H9 (cell line): ENCODE data around the gene CDH7. TPM values are rescaled to one million over a fixed set of nuclear protein-coding genes. Genes with fewer than 3 reads are reported as not detected.

Experiments
- DNase-seq: peaks from one replicate; pipeline ENCODE4 v3.0.0-alpha.2; 2017
- H2AFZ ChIP-seq: one replicate; pipeline ENCODE4 v1.6.1; 2013; ENCODE audit warnings: mild to moderate bottlenecking, low read length, control low read depth, moderate library complexity
- H2AK5ac ChIP-seq: 2 replicates; pipeline ENCODE4 v1.6.1; 2013; ENCODE audit warnings: low read length, control low read depth, mixed read lengths; ENCODE audit not compliant: insufficient read length
- H2BK120ac ChIP-seq: one replicate; pipeline ENCODE4 v1.6.1; 2013; ENCODE audit warnings: low read depth, mild to moderate bottlenecking, low read length, control low read depth, inconsistent platforms; ENCODE audit not compliant: poor library complexity, severe bottlenecking
- H2BK12ac ChIP-seq: 2 replicates; pipeline ENCODE4 v1.6.1; 2013; ENCODE audit warnings: low read length, control low read depth, mixed read lengths, low read depth; ENCODE audit not compliant: insufficient read length
- H2BK15ac ChIP-seq: 2 replicates; pipeline ENCODE4 v1.6.1; 2013; ENCODE audit warnings: low read depth, low read length, control low read depth
- H2BK20ac ChIP-seq: one replicate; pipeline ENCODE4 v1.6.1; 2013; ENCODE audit warnings: low read depth, mild to moderate bottlenecking, low read length, control low read depth, inconsistent platforms; ENCODE audit not compliant: poor library complexity, severe bottlenecking
- H2BK5ac ChIP-seq: 2 replicates; pipeline ENCODE4 v1.6.1; 2013; ENCODE audit warnings: low read length, control low read depth, mixed read lengths; ENCODE audit not compliant: insufficient read length
- H3K14ac ChIP-seq: 2 replicates; pipeline ENCODE4 v1.6.1; 2013; ENCODE audit warnings: low read length, control low read depth; ENCODE audit not compliant: insufficient read depth
- H3K18ac ChIP-seq: 2 replicates; pipeline ENCODE4 v1.6.1; 2013; ENCODE audit warnings: low read depth, mild to moderate bottlenecking, mixed read lengths, low read length, control low read depth; ENCODE audit not compliant: insufficient read length
- H3K23ac ChIP-seq: 2 replicates; pipeline ENCODE4 v1.6.1; 2013; ENCODE audit warnings: low read length, control low read depth, mixed read lengths, low read depth; ENCODE audit not compliant: insufficient read length
- H3K23me2 ChIP-seq: 2 replicates; pipeline ENCODE4 v1.6.1; 2013; ENCODE audit warnings: low read depth, mild to moderate bottlenecking, mixed read lengths, low read length, control low read depth; ENCODE audit not compliant: insufficient read length, poor library complexity, severe bottlenecking
- H3K27ac ChIP-seq: 2 replicates; pipeline ENCODE4 v1.5.1; 2013; ENCODE audit warnings: low read length, control low read depth, mixed read lengths, low read depth; ENCODE audit not compliant: insufficient read length
- H3K27me3 ChIP-seq: 2 replicates; pipeline ENCODE4 v1.6.1; 2013; ENCODE audit warnings: low read length, control low read depth, inconsistent platforms; ENCODE audit not compliant: insufficient read depth
- H3K4ac ChIP-seq: 2 replicates; pipeline ENCODE4 v1.6.1; 2013; ENCODE audit warnings: low read depth, mild to moderate bottlenecking, control low read depth, inconsistent platforms, low read length, moderate library complexity
- H3K4me1 ChIP-seq: 2 replicates; pipeline ENCODE4 v1.6.1; 2013; ENCODE audit warnings: low read length, control low read depth, inconsistent platforms; ENCODE audit not compliant: insufficient read depth
- H3K4me2 ChIP-seq: 2 replicates; pipeline ENCODE4 v1.6.1; 2013; ENCODE audit warnings: low read length, control low read depth, mixed read lengths; ENCODE audit not compliant: insufficient read length, insufficient read depth
- H3K56ac ChIP-seq: 2 replicates; pipeline ENCODE4 v1.6.1; 2013; ENCODE audit warnings: low read depth, mild to moderate bottlenecking, mixed read lengths, low read length, control low read depth; ENCODE audit not compliant: insufficient read length
- H3K79me1 ChIP-seq: 2 replicates; pipeline ENCODE4 v1.6.1; 2013; ENCODE audit warnings: low read depth, mild to moderate bottlenecking, moderate library complexity, low read length, control low read depth, inconsistent platforms; ENCODE audit not compliant: insufficient read depth, poor library complexity, severe bottlenecking
- H3K79me2 ChIP-seq: 2 replicates; pipeline ENCODE4 v1.6.1; 2013; ENCODE audit warnings: low read length, control low read depth, inconsistent platforms; ENCODE audit not compliant: insufficient read depth
- H3K9ac ChIP-seq: 2 replicates; pipeline ENCODE4 v1.6.1; 2013; ENCODE audit warnings: low read length, control low read depth, mixed read lengths; ENCODE audit not compliant: insufficient read length; ENCODE audit errors: extremely low read depth
- H3K9me3 ChIP-seq: one replicate; pipeline ENCODE4 v1.6.1; 2013; ENCODE audit warnings: low read depth, low read length, inconsistent platforms; ENCODE audit not compliant: control insufficient read depth
- H3T11ph ChIP-seq: one replicate; pipeline ENCODE4 v1.6.1; 2013; ENCODE audit warnings: mild to moderate bottlenecking, low read length, control low read depth, inconsistent platforms
- H4K20me1 ChIP-seq: one replicate; pipeline ENCODE4 v1.6.1; 2013; ENCODE audit not compliant: control insufficient read depth, insufficient read length, insufficient read depth
- H4K5ac ChIP-seq: 2 replicates; pipeline ENCODE4 v1.6.1; 2013; ENCODE audit warnings: low read depth, mild to moderate bottlenecking, mixed read lengths, low read length, control low read depth; ENCODE audit not compliant: insufficient read length
- H4K8ac ChIP-seq: replicated peaks from 2 replicates; pipeline ENCODE4 v1.6.1; 2013; ENCODE audit warnings: low read length, control low read depth, mixed read lengths, low read depth; ENCODE audit not compliant: insufficient read length
- H4K91ac ChIP-seq: 2 replicates; pipeline ENCODE4 v1.6.1; 2013; ENCODE audit warnings: low read depth, mild to moderate bottlenecking, moderate library complexity, mixed read lengths, low read length, control low read depth; ENCODE audit not compliant: insufficient read length
- H3K27ac Mint-ChIP-seq, 3 experiments: 2 replicates in 2 of 3; 3 replicates in 1 of 3; pipeline ENCODE4 v1.8.0; 2020 to 2021; ENCODE audit warnings: mixed read lengths in 3 of 3, mild to moderate bottlenecking in 1 of 3, moderate library complexity in 1 of 3
- H3K27me3 Mint-ChIP-seq: 2 replicates; pipeline ENCODE4 v1.8.0; 2021; ENCODE audit warnings: low read depth, mild to moderate bottlenecking, moderate library complexity, mixed read lengths
- H3K36me3 Mint-ChIP-seq, 3 experiments: 2 replicates in 2 of 3; 3 replicates in 1 of 3; pipeline ENCODE4 v1.8.0; 2020 to 2021; ENCODE audit warnings: low read depth in 3 of 3, mixed read lengths in 3 of 3; ENCODE audit not compliant: insufficient read depth in 1 of 3
- H3K4me1 Mint-ChIP-seq, 2 experiments: 2 replicates each; pipeline ENCODE4 v1.8.0; 2020; ENCODE audit warnings: mixed read lengths in 2 of 2
- H3K4me3 Mint-ChIP-seq, 2 experiments: 2 replicates in 1 of 2; 3 replicates in 1 of 2; pipeline ENCODE4 v1.8.0; 2020 to 2021; ENCODE audit warnings: mild to moderate bottlenecking in 2 of 2, mixed read lengths in 2 of 2, moderate library complexity in 1 of 2
- H3K9me3 Mint-ChIP-seq, 2 experiments: 2 replicates in 1 of 2; 3 replicates in 1 of 2; pipeline ENCODE4 v1.8.0; 2020; ENCODE audit warnings: mild to moderate bottlenecking in 2 of 2, mixed read lengths in 2 of 2, moderate library complexity in 1 of 2
- WGBS: extraction: QIAGEN DNeasy Blood & Tissue Kit; methylation state at CpG from one replicate; pipeline ENCODE4 v1.1.7; 2013; ENCODE audit warnings: missing lambda C conversion rate, low lambda C conversion rate, mixed read lengths; ENCODE audit not compliant: insufficient read length; ENCODE audit errors: extremely low coverage; 5-methylcytosine and 5-hydroxymethylcytosine counted together
- total RNA-seq: library from RNA; stranded (reverse); gene quantifications from 2 replicates; pipeline ENCODE4 v1.2.1, GENCODE V29; 2021
- TF ChIP-seq, protein P1 (sequence below): fragments of 200-600 bp; sonication (generic); conservative IDR thresholded peaks from 3 replicates; pipeline ENCODE4 v1.8.0; 2021; ENCODE audit warnings: antibody characterized with exemption, mild to moderate bottlenecking

Gene CDH7
- total RNA-seq, 1 experiment from 2014 or later, result 0.13 TPM

DNA sequence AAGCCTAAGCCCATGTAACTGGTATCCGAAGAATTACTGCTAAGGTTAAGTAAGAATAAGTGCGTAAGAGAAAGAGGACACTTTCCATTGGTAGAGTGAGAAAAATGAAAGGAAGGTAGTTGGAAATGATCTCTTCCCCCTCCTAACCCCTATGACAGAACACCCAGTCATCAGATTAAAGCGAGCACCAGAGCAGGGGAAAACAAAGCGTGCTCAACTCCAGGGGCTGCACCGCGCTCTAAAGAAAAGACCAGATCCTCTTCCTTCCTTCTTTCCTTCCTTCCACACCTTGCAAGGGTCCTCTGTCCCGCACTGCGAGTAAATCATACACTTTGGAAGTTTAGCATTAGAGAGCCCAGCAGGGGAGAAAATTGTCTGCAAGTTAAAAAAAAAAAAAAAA is 971 bp upstream of the CDH7 start:
- no CpG with 5 or more reads among the region's 8 CpGs for WGBS
- H2BK5ac ChIP-seq, result no peak overlapping the region
- peaks cover 59% of the 10 kb centered on the region for H3K27me3 Mint-ChIP-seq

More for the DNA sequence above, 971 bp upstream of the CDH7 start:
- H2BK15ac ChIP-seq, result no peak overlapping the region
- H3K79me1 ChIP-seq, result no peaks in the 10 kb centered on the region
- H4K8ac ChIP-seq, result no peak overlapping the region
- H2AFZ ChIP-seq, result no peak overlapping the region
- Mint-ChIP-seq H3K4me1 (peaks cover 19 to 30% of the 10 kb centered on the region in 2 experiments), H3K27ac (no peak overlapping the region), H3K36me3 (no peaks in the 10 kb centered on the region), H3K9me3 (no peaks in the 10 kb centered on the region; a peak in 1 of 5 replicates), H3K4me3 (peak overlapping the region; percentile 84 to 88)
- peak overlapping the region; percentile 82 for H3K4me2 ChIP-seq
- no peak overlapping the region for H3K27ac ChIP-seq
- H4K91ac ChIP-seq, result no peak overlapping the region
- H3K23ac ChIP-seq, result no peak overlapping the region
- TF ChIP-seq, protein P1, sequence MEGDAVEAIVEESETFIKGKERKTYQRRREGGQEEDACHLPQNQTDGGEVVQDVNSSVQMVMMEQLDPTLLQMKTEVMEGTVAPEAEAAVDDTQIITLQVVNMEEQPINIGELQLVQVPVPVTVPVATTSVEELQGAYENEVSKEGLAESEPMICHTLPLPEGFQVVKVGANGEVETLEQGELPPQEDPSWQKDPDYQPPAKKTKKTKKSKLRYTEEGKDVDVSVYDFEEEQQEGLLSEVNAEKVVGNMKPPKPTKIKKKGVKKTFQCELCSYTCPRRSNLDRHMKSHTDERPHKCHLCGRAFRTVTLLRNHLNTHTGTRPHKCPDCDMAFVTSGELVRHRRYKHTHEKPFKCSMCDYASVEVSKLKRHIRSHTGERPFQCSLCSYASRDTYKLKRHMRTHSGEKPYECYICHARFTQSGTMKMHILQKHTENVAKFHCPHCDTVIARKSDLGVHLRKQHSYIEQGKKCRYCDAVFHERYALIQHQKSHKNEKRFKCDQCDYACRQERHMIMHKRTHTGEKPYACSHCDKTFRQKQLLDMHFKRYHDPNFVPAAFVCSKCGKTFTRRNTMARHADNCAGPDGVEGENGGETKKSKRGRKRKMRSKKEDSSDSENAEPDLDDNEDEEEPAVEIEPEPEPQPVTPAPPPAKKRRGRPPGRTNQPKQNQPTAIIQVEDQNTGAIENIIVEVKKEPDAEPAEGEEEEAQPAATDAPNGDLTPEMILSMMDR, result no peak
- no peak overlapping the region for H2BK120ac ChIP-seq
- no peak overlapping the region for H2AK5ac ChIP-seq
- no peak for DNase-seq
- no peak overlapping the region for H3K4ac ChIP-seq
- H2BK20ac ChIP-seq, result no peak overlapping the region
- H4K20me1 ChIP-seq, result no peaks in the 10 kb centered on the region
- no peak overlapping the region for H3K9ac ChIP-seq
- H3K23me2 ChIP-seq, result peaks cover 4% of the 10 kb centered on the region
- no peaks in the 10 kb centered on the region for H3K9me3 ChIP-seq
- H3K27me3 ChIP-seq, result peaks cover 12% of the 10 kb centered on the region; the same call in 1 of the 2 replicates
- H4K5ac ChIP-seq, result no peak overlapping the region
- no peak overlapping the region for H2BK12ac ChIP-seq
- H3K4me1 ChIP-seq, result no peaks in the 10 kb centered on the region
- H3K56ac ChIP-seq, result no peak overlapping the region
- H3T11ph ChIP-seq, result no peak overlapping the region
- no peaks in the 10 kb centered on the region for H3K79me2 ChIP-seq
- no peak overlapping the region for H3K14ac ChIP-seq
- H3K18ac ChIP-seq, result no peak overlapping the region
